DND-41 (cell line): ENCODE results near the gene BCKDK.
A peak's percentile ranks its signal among the peaks of the same experiment; 100 is the strongest.

Source experiments
- ATAC-seq: fragments of 200-7000 bp; cut with Tn5 transposase; 3 replicates; pipeline ENCODE4 v1.9.1; 2021; ENCODE audit warnings: low read depth; ENCODE audit not compliant: insufficient read depth
- DNase-seq: peaks from one replicate; pipeline ENCODE4 v3.0.0-alpha.2; 2020
- H2AFZ ChIP-seq: 2 replicates; pipeline ENCODE4 v1.6.0; 2012; ENCODE audit warnings: low read depth, low read length
- H3K27ac ChIP-seq: 2 replicates; pipeline ENCODE4 v1.5.1; 2012; ENCODE audit warnings: low read length, inconsistent platforms
- H3K27me3 ChIP-seq: fragments of 200-600 bp; sonication (generic); 2 replicates; pipeline ENCODE4 v1.6.0; 2012; ENCODE audit warnings: low read length, mild to moderate bottlenecking, inconsistent platforms; ENCODE audit not compliant: insufficient read depth, poor library complexity
- H3K36me3 ChIP-seq: 2 replicates; pipeline ENCODE4 v1.5.1; 2012; ENCODE audit warnings: low read length, inconsistent platforms; ENCODE audit not compliant: insufficient read depth
- H3K4me1 ChIP-seq: 2 replicates; pipeline ENCODE4 v1.5.1; 2012; ENCODE audit warnings: mild to moderate bottlenecking, low read length; ENCODE audit not compliant: insufficient read depth
- H3K4me2 ChIP-seq: 2 replicates; pipeline ENCODE4 v1.6.0; 2012; ENCODE audit warnings: mild to moderate bottlenecking, moderate library complexity, low read length, inconsistent platforms; ENCODE audit not compliant: insufficient read depth
- H3K4me3 ChIP-seq, 2 experiments: fragments of 200-600 bp in 1 of 2; shearing (Covaris generic) in 1 of 2; 2 replicates each; pipeline ENCODE4 v1.5.1; 2012 to 2016; ENCODE audit warnings: inconsistent platforms in 2 of 2, low read length in 2 of 2, mild to moderate bottlenecking in 2 of 2, low read depth in 1 of 2, moderate library complexity in 1 of 2
- H3K79me2 ChIP-seq: 2 replicates; pipeline ENCODE4 v1.6.0; 2012; ENCODE audit warnings: low read length, inconsistent platforms; ENCODE audit not compliant: insufficient read depth
- H3K9ac ChIP-seq: 2 replicates; pipeline ENCODE4 v1.6.0; 2012; ENCODE audit warnings: low read depth, mild to moderate bottlenecking, inconsistent platforms, low read length, moderate library complexity
- H3K9me3 ChIP-seq: 2 replicates; pipeline ENCODE4 v1.5.1; 2012; ENCODE audit warnings: low read length, moderate library complexity, mild to moderate bottlenecking, inconsistent platforms; ENCODE audit not compliant: insufficient read depth, severe bottlenecking
- H4K20me1 ChIP-seq: 2 replicates; pipeline ENCODE4 v1.6.0; 2012; ENCODE audit warnings: low read length; ENCODE audit not compliant: insufficient read depth
- CTCF ChIP-seq: IDR thresholded peaks from 2 replicates; pipeline ENCODE4 v1.5.1; 2012; ENCODE audit warnings: borderline replicate concordance, low read length, moderate library complexity, mild to moderate bottlenecking; ENCODE audit not compliant: poor library complexity, severe bottlenecking; ENCODE audit errors: extremely low read depth
- EZH2 ChIP-seq: IDR thresholded peaks from 3 replicates; pipeline ENCODE4 v1.6.1; 2012; ENCODE audit warnings: borderline replicate concordance, low read depth, mild to moderate bottlenecking, moderate library complexity, low read length, inconsistent platforms; ENCODE audit not compliant: severe bottlenecking

Gene BCKDK

GRCh38 chr16:31111881-31112466 is 3.8 kb downstream of the BCKDK start:
- DNase-seq: no peak
- Histone ChIP-seq H3K36me3 (peaks cover 42% of the 10 kb centered on the region), H3K9ac (no peak overlapping the region), H3K27ac (no peak overlapping the region), H3K4me3 (no peak overlapping the region), H3K4me1 (peaks cover 38% of the 10 kb centered on the region), H2AFZ (no peak overlapping the region), H4K20me1 (no peaks in the 10 kb centered on the region), H3K9me3 (no peaks in the 10 kb centered on the region), H3K27me3 (no peaks in the 10 kb centered on the region), H3K4me2 (no peak overlapping the region), H3K79me2 (peaks cover 26% of the 10 kb centered on the region)
- no peak for ATAC-seq
- TF ChIP-seq CTCF: no peak
- TF ChIP-seq EZH2: no peak

DNA sequence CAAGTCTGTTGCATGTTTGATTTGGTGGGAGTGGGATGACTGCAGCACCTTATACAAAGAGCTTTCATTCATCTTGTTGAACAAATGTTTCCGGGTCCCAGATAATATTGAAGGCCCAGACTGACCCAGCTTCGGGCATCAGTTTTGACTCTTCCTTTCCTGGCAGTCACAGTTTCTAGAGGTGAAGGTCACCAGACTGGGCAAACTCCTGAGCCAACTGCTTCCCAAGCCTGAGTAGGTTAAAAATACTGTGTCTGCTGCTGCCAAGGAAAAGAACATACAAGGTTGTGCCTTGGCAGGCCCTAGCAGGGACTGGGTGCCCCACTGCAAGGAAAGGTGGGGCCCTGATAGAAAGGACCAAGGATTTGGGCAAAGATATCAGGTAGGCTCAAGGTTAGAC is 4.5 kb downstream of the BCKDK start:
- 0 out of 2 replicates have a peak overlapping the region, but pooled peaks have one; percentile 7 for H3K27ac ChIP-seq

DNA sequence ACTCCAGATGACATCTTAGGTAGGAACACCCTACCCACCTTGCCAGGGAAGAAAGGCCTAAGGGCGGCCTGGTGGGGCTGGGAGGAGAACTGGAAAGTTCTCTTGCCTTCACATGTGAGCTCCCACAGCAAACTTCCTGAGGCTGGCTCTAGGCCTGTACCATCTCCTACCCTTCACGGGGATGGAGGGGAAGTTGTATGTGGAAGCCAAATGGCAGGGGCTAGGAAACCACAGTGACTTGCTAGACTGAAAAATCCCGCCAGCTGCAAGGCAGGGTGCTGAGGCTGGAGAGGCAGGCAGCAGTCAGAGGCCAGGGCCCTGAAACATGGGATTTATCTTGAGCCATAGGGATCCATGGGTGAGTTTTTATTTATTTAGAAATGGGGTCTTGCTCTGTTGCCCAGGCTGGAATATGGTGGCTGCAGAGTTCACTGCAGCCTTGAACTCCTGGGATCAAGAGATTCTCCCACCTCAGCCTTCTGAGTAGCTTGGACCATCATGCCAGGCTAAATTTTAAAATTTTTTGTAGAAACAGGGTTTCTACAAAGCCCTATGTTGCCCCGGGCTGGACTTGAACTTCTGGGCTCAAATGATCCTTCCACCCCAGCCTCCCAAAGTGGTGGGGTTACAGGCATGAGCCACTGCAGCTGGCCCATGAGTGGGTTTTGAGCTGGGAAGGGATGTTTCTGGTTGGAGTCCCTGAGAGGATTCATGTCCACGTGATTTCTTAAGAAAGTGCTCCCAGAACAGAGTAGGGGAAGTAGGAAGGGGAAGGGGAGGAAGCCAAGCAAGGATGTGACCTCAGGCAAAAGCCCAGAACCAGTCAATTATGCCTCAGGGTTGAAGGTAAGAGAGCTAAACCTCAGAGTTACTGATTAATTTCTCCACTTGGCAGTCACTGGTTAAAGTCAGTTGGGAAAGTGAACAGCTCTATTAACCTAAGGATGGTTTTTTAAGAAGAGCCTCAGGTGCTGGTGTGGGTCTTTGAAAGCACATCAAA is 5.2 kb downstream of the BCKDK start:
- Histone ChIP-seq H3K27me3 (no peaks in the 10 kb centered on the region), H2AFZ (no peak overlapping the region), H4K20me1 (peaks cover 6% of the 10 kb centered on the region), H3K4me3 (no peak overlapping the region), H3K4me2 (no peak overlapping the region), H3K79me2 (peaks cover 32% of the 10 kb centered on the region), H3K9ac (no peak overlapping the region; the same call in 1 of the 2 replicates), H3K4me1 (peaks cover 33% of the 10 kb centered on the region), H3K27ac (0 out of 2 replicates have a peak overlapping the region, but pooled peaks have one; percentile 7), H3K36me3 (peaks cover 42% of the 10 kb centered on the region), H3K9me3 (no peaks in the 10 kb centered on the region)
- TF ChIP-seq CTCF (no peak), EZH2 (no peak)
- no peak for DNase-seq
- no peak for ATAC-seq

More for the DNA sequence above, 4.5 kb downstream of the BCKDK start:
- H3K79me2 ChIP-seq: peaks cover 28% of the 10 kb centered on the region
- no peak overlapping the region for H2AFZ ChIP-seq
- H3K27me3 ChIP-seq: no peaks in the 10 kb centered on the region
- peaks cover 33% of the 10 kb centered on the region for H3K4me1 ChIP-seq
- H3K4me3 ChIP-seq: no peak overlapping the region
- no peaks in the 10 kb centered on the region for H4K20me1 ChIP-seq
- no peaks in the 10 kb centered on the region for H3K9me3 ChIP-seq
- H3K4me2 ChIP-seq: no peak overlapping the region
- DNase-seq: no peak
- no peak overlapping the region for H3K9ac ChIP-seq
- ATAC-seq: no peak
- TF ChIP-seq EZH2: no peak
- no peak for TF ChIP-seq CTCF
- peaks cover 42% of the 10 kb centered on the region for H3K36me3 ChIP-seq
